H9 (cell line): ENCODE results near the gene STARD8. TPM values are rescaled to one million over a fixed set of nuclear protein-coding genes. Genes with fewer than 3 reads are reported as not detected.

ENCODE experiments used
- DNase-seq: peaks from one replicate; pipeline ENCODE4 v3.0.0-alpha.2; 2017
- H2AFZ ChIP-seq: one replicate; pipeline ENCODE4 v1.6.1; 2013; ENCODE audit warnings: mild to moderate bottlenecking, low read length, control low read depth, moderate library complexity
- H2AK5ac ChIP-seq: 2 replicates; pipeline ENCODE4 v1.6.1; 2013; ENCODE audit warnings: low read length, control low read depth, mixed read lengths; ENCODE audit not compliant: insufficient read length
- H2BK120ac ChIP-seq: one replicate; pipeline ENCODE4 v1.6.1; 2013; ENCODE audit warnings: low read depth, mild to moderate bottlenecking, low read length, control low read depth, inconsistent platforms; ENCODE audit not compliant: poor library complexity, severe bottlenecking
- H2BK12ac ChIP-seq: 2 replicates; pipeline ENCODE4 v1.6.1; 2013; ENCODE audit warnings: low read length, control low read depth, mixed read lengths, low read depth; ENCODE audit not compliant: insufficient read length
- H2BK15ac ChIP-seq: 2 replicates; pipeline ENCODE4 v1.6.1; 2013; ENCODE audit warnings: low read depth, low read length, control low read depth
- H2BK20ac ChIP-seq: one replicate; pipeline ENCODE4 v1.6.1; 2013; ENCODE audit warnings: low read depth, mild to moderate bottlenecking, low read length, control low read depth, inconsistent platforms; ENCODE audit not compliant: poor library complexity, severe bottlenecking
- H2BK5ac ChIP-seq: 2 replicates; pipeline ENCODE4 v1.6.1; 2013; ENCODE audit warnings: low read length, control low read depth, mixed read lengths; ENCODE audit not compliant: insufficient read length
- H3K14ac ChIP-seq: 2 replicates; pipeline ENCODE4 v1.6.1; 2013; ENCODE audit warnings: low read length, control low read depth; ENCODE audit not compliant: insufficient read depth
- H3K18ac ChIP-seq: 2 replicates; pipeline ENCODE4 v1.6.1; 2013; ENCODE audit warnings: low read depth, mild to moderate bottlenecking, mixed read lengths, low read length, control low read depth; ENCODE audit not compliant: insufficient read length
- H3K23ac ChIP-seq: 2 replicates; pipeline ENCODE4 v1.6.1; 2013; ENCODE audit warnings: low read length, control low read depth, mixed read lengths, low read depth; ENCODE audit not compliant: insufficient read length
- H3K23me2 ChIP-seq: 2 replicates; pipeline ENCODE4 v1.6.1; 2013; ENCODE audit warnings: low read depth, mild to moderate bottlenecking, mixed read lengths, low read length, control low read depth; ENCODE audit not compliant: insufficient read length, poor library complexity, severe bottlenecking
- H3K27ac ChIP-seq: 2 replicates; pipeline ENCODE4 v1.5.1; 2013; ENCODE audit warnings: low read length, control low read depth, mixed read lengths, low read depth; ENCODE audit not compliant: insufficient read length
- H3K27me3 ChIP-seq: 2 replicates; pipeline ENCODE4 v1.6.1; 2013; ENCODE audit warnings: low read length, control low read depth, inconsistent platforms; ENCODE audit not compliant: insufficient read depth
- H3K4ac ChIP-seq: 2 replicates; pipeline ENCODE4 v1.6.1; 2013; ENCODE audit warnings: low read depth, mild to moderate bottlenecking, control low read depth, inconsistent platforms, low read length, moderate library complexity
- H3K4me1 ChIP-seq: 2 replicates; pipeline ENCODE4 v1.6.1; 2013; ENCODE audit warnings: low read length, control low read depth, inconsistent platforms; ENCODE audit not compliant: insufficient read depth
- H3K4me2 ChIP-seq: 2 replicates; pipeline ENCODE4 v1.6.1; 2013; ENCODE audit warnings: low read length, control low read depth, mixed read lengths; ENCODE audit not compliant: insufficient read length, insufficient read depth
- H3K56ac ChIP-seq: 2 replicates; pipeline ENCODE4 v1.6.1; 2013; ENCODE audit warnings: low read depth, mild to moderate bottlenecking, mixed read lengths, low read length, control low read depth; ENCODE audit not compliant: insufficient read length
- H3K79me1 ChIP-seq: 2 replicates; pipeline ENCODE4 v1.6.1; 2013; ENCODE audit warnings: low read depth, mild to moderate bottlenecking, moderate library complexity, low read length, control low read depth, inconsistent platforms; ENCODE audit not compliant: insufficient read depth, poor library complexity, severe bottlenecking
- H3K79me2 ChIP-seq: 2 replicates; pipeline ENCODE4 v1.6.1; 2013; ENCODE audit warnings: low read length, control low read depth, inconsistent platforms; ENCODE audit not compliant: insufficient read depth
- H3K9ac ChIP-seq: 2 replicates; pipeline ENCODE4 v1.6.1; 2013; ENCODE audit warnings: low read length, control low read depth, mixed read lengths; ENCODE audit not compliant: insufficient read length; ENCODE audit errors: extremely low read depth
- H3K9me3 ChIP-seq: one replicate; pipeline ENCODE4 v1.6.1; 2013; ENCODE audit warnings: low read depth, low read length, inconsistent platforms; ENCODE audit not compliant: control insufficient read depth
- H3T11ph ChIP-seq: one replicate; pipeline ENCODE4 v1.6.1; 2013; ENCODE audit warnings: mild to moderate bottlenecking, low read length, control low read depth, inconsistent platforms
- H4K20me1 ChIP-seq: one replicate; pipeline ENCODE4 v1.6.1; 2013; ENCODE audit not compliant: control insufficient read depth, insufficient read length, insufficient read depth
- H4K5ac ChIP-seq: 2 replicates; pipeline ENCODE4 v1.6.1; 2013; ENCODE audit warnings: low read depth, mild to moderate bottlenecking, mixed read lengths, low read length, control low read depth; ENCODE audit not compliant: insufficient read length
- H4K8ac ChIP-seq: replicated peaks from 2 replicates; pipeline ENCODE4 v1.6.1; 2013; ENCODE audit warnings: low read length, control low read depth, mixed read lengths, low read depth; ENCODE audit not compliant: insufficient read length
- H4K91ac ChIP-seq: 2 replicates; pipeline ENCODE4 v1.6.1; 2013; ENCODE audit warnings: low read depth, mild to moderate bottlenecking, moderate library complexity, mixed read lengths, low read length, control low read depth; ENCODE audit not compliant: insufficient read length
- H3K27ac Mint-ChIP-seq, 3 experiments: 2 replicates in 2 of 3; 3 replicates in 1 of 3; pipeline ENCODE4 v1.8.0; 2020 to 2021; ENCODE audit warnings: mixed read lengths in 3 of 3, mild to moderate bottlenecking in 1 of 3, moderate library complexity in 1 of 3
- H3K27me3 Mint-ChIP-seq: 2 replicates; pipeline ENCODE4 v1.8.0; 2021; ENCODE audit warnings: low read depth, mild to moderate bottlenecking, moderate library complexity, mixed read lengths
- H3K36me3 Mint-ChIP-seq, 3 experiments: 2 replicates in 2 of 3; 3 replicates in 1 of 3; pipeline ENCODE4 v1.8.0; 2020 to 2021; ENCODE audit warnings: low read depth in 3 of 3, mixed read lengths in 3 of 3; ENCODE audit not compliant: insufficient read depth in 1 of 3
- H3K4me1 Mint-ChIP-seq, 2 experiments: 2 replicates each; pipeline ENCODE4 v1.8.0; 2020; ENCODE audit warnings: mixed read lengths in 2 of 2
- H3K4me3 Mint-ChIP-seq, 2 experiments: 2 replicates in 1 of 2; 3 replicates in 1 of 2; pipeline ENCODE4 v1.8.0; 2020 to 2021; ENCODE audit warnings: mild to moderate bottlenecking in 2 of 2, mixed read lengths in 2 of 2, moderate library complexity in 1 of 2
- H3K9me3 Mint-ChIP-seq, 2 experiments: 2 replicates in 1 of 2; 3 replicates in 1 of 2; pipeline ENCODE4 v1.8.0; 2020; ENCODE audit warnings: mild to moderate bottlenecking in 2 of 2, mixed read lengths in 2 of 2, moderate library complexity in 1 of 2
- WGBS: extraction: QIAGEN DNeasy Blood & Tissue Kit; methylation state at CpG from one replicate; pipeline ENCODE4 v1.1.7; 2013; ENCODE audit warnings: missing lambda C conversion rate, low lambda C conversion rate, mixed read lengths; ENCODE audit not compliant: insufficient read length; ENCODE audit errors: extremely low coverage; 5-methylcytosine and 5-hydroxymethylcytosine counted together
- total RNA-seq: library from RNA; stranded (reverse); gene quantifications from 2 replicates; pipeline ENCODE4 v1.2.1, GENCODE V29; 2021
- TF ChIP-seq, protein P1 (sequence below): fragments of 200-600 bp; sonication (generic); conservative IDR thresholded peaks from 3 replicates; pipeline ENCODE4 v1.8.0; 2021; ENCODE audit warnings: antibody characterized with exemption, mild to moderate bottlenecking

STARD8 gene
- total RNA-seq, 1 experiment from 2014 or later = 0.52 TPM

DNA sequence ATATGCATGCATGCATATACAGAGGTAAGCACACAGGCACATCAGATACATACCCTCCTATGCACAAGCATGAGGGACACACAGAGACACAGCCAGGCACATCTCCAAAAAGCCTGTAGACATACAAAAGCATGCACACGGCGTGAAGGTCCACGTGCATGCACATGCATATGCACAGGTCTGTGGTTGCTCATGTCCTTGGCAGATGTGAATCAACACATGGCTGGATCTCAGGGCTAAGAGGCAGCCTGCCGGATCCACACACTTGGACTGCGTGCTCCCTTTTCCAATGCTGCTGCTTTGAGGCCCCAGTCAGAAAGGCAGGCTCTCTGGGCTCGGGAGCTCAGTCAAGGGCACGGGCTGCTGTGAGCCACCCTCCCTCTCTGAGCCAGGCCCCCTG lies 3.6 kb downstream of the STARD8 start:
- no peak overlapping the region for H4K8ac ChIP-seq
- no peaks in the 10 kb centered on the region for H4K20me1 ChIP-seq
- no peak overlapping the region for H3K4me2 ChIP-seq
- Mint-ChIP-seq H3K36me3 (peaks cover 0 to 5% (median 0%) of the 10 kb centered on the region in 3 experiments; a peak in 5 of 7 replicates), H3K27me3 (peaks cover 14% of the 10 kb centered on the region), H3K27ac (no peak overlapping the region), H3K4me1 (peaks cover 7 to 12% of the 10 kb centered on the region in 2 experiments), H3K4me3 (no peak overlapping the region), H3K9me3 (peaks cover 66 to 72% of the 10 kb centered on the region in 2 experiments)
- no peak overlapping the region for H3K23ac ChIP-seq
- DNase-seq = no peak
- H3T11ph ChIP-seq = no peak overlapping the region
- no peak overlapping the region for H3K27ac ChIP-seq
- H2AK5ac ChIP-seq = no peak overlapping the region
- H3K18ac ChIP-seq = no peak overlapping the region
- H2BK15ac ChIP-seq = no peak overlapping the region
- no peak overlapping the region for H2BK5ac ChIP-seq
- no peak overlapping the region for H4K91ac ChIP-seq
- H3K9ac ChIP-seq = no peak overlapping the region
- no peak overlapping the region for H2BK120ac ChIP-seq
- H3K23me2 ChIP-seq = no peaks in the 10 kb centered on the region
- TF ChIP-seq, protein P1, sequence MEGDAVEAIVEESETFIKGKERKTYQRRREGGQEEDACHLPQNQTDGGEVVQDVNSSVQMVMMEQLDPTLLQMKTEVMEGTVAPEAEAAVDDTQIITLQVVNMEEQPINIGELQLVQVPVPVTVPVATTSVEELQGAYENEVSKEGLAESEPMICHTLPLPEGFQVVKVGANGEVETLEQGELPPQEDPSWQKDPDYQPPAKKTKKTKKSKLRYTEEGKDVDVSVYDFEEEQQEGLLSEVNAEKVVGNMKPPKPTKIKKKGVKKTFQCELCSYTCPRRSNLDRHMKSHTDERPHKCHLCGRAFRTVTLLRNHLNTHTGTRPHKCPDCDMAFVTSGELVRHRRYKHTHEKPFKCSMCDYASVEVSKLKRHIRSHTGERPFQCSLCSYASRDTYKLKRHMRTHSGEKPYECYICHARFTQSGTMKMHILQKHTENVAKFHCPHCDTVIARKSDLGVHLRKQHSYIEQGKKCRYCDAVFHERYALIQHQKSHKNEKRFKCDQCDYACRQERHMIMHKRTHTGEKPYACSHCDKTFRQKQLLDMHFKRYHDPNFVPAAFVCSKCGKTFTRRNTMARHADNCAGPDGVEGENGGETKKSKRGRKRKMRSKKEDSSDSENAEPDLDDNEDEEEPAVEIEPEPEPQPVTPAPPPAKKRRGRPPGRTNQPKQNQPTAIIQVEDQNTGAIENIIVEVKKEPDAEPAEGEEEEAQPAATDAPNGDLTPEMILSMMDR = no peak
- H3K79me1 ChIP-seq = no peaks in the 10 kb centered on the region
- H3K79me2 ChIP-seq = no peaks in the 10 kb centered on the region
- H2BK20ac ChIP-seq = no peak overlapping the region
- H3K56ac ChIP-seq = no peak overlapping the region
- H3K14ac ChIP-seq = no peak overlapping the region
- no peak overlapping the region for H3K4ac ChIP-seq
- no peaks in the 10 kb centered on the region; the same call in 1 of the 2 replicates for H3K4me1 ChIP-seq
- H3K9me3 ChIP-seq = peaks cover 49% of the 10 kb centered on the region
- no peaks in the 10 kb centered on the region for H3K27me3 ChIP-seq
- no peak overlapping the region for H4K5ac ChIP-seq
- H2BK12ac ChIP-seq = no peak overlapping the region
- no CpG with 5 or more reads among the region's 7 CpGs for WGBS
- H2AFZ ChIP-seq = no peak overlapping the region
